Endothelial cell (in vitro differentiated cells): ENCODE data around the gene MIPEP. TPM values are rescaled to one million over a fixed set of nuclear protein-coding genes. Genes with fewer than 3 reads are reported as not detected.

ENCODE experiments used
- DNase-seq: peaks from one replicate; pipeline ENCODE4 v3.0.0; 2021; ENCODE audit warnings: low spot score
- H3K27ac Mint-ChIP-seq: one replicate; pipeline ENCODE4 v1.8.0; 2021; ENCODE audit warnings: mixed read lengths, inconsistent platforms; ENCODE audit not compliant: unreplicated experiment
- H3K27me3 Mint-ChIP-seq: one replicate; pipeline ENCODE4 v1.8.0; 2021; ENCODE audit warnings: mild to moderate bottlenecking, moderate library complexity, mixed read lengths, inconsistent platforms; ENCODE audit not compliant: unreplicated experiment
- H3K36me3 Mint-ChIP-seq: one replicate; pipeline ENCODE4 v1.8.0; 2021; ENCODE audit warnings: mild to moderate bottlenecking, low read depth, mixed read lengths, inconsistent platforms; ENCODE audit not compliant: unreplicated experiment
- H3K4me1 Mint-ChIP-seq: one replicate; pipeline ENCODE4 v1.8.0; 2021; ENCODE audit warnings: mild to moderate bottlenecking, mixed read lengths, inconsistent platforms; ENCODE audit not compliant: unreplicated experiment
- H3K4me3 Mint-ChIP-seq: one replicate; pipeline ENCODE4 v1.8.0; 2021; ENCODE audit warnings: mild to moderate bottlenecking, mixed read lengths, inconsistent platforms; ENCODE audit not compliant: unreplicated experiment
- H3K9me3 Mint-ChIP-seq: one replicate; pipeline ENCODE4 v1.8.0; 2021; ENCODE audit warnings: mixed read lengths, inconsistent platforms; ENCODE audit not compliant: unreplicated experiment
- CTCF ChIP-seq: fragments of 200-600 bp; sonication (generic); IDR thresholded peaks from one replicate; pipeline ENCODE4 v1.5.0; 2021; ENCODE audit warnings: antibody characterized with exemption; ENCODE audit not compliant: unreplicated experiment
- total RNA-seq: library from RNA; stranded (reverse); fragmentation: NEBNext Ultra II Directional; extraction: Animal tissue kit (Norgen Biotek cat#: 25700); gene quantifications from one replicate; pipeline ENCODE4 v1.2.1, GENCODE V29; 2021; ENCODE audit not compliant: unreplicated experiment

The MIPEP gene
- total RNA-seq, 1 donor from 2014 or later, result 8.8 TPM

- H3K9me3 Mint-ChIP-seq, result no peaks in the 10 kb centered on the region
- no peak overlapping the region for H3K27ac Mint-ChIP-seq
- H3K36me3 Mint-ChIP-seq, result peaks cover 12% of the 10 kb centered on the region
- DNase-seq, result no peak
- TF ChIP-seq CTCF, result no peak
- peaks cover 7% of the 10 kb centered on the region for H3K4me1 Mint-ChIP-seq
- peaks cover 4% of the 10 kb centered on the region for H3K27me3 Mint-ChIP-seq
- H3K4me3 Mint-ChIP-seq, result no peak overlapping the region
These were observed 111.1 kb downstream of the MIPEP start for GRCh38 chr13:23778002-23778652.

GRCh38 chr13:23777575-23777870 lies 111.7 kb downstream of the MIPEP start:
- Mint-ChIP-seq H3K36me3 (peaks cover 12% of the 10 kb centered on the region), H3K4me1 (peaks cover 7% of the 10 kb centered on the region), H3K27me3 (peaks cover 4% of the 10 kb centered on the region), H3K9me3 (no peaks in the 10 kb centered on the region), H3K4me3 (no peak overlapping the region), H3K27ac (no peak overlapping the region)
- TF ChIP-seq CTCF, result no peak
- no peak for DNase-seq

GRCh38 chr13:23776698-23777574 lies 112.3 kb downstream of the MIPEP start:
- Mint-ChIP-seq H3K9me3 (no peaks in the 10 kb centered on the region), H3K4me1 (peaks cover 7% of the 10 kb centered on the region), H3K36me3 (peaks cover 12% of the 10 kb centered on the region), H3K4me3 (no peak overlapping the region), H3K27ac (no peak overlapping the region), H3K27me3 (peaks cover 4% of the 10 kb centered on the region)
- no peak for TF ChIP-seq CTCF
- no peak for DNase-seq

GRCh38 chr13:23772717-23773116 lies 116.5 kb downstream of the MIPEP start:
- Mint-ChIP-seq H3K4me1 (peaks cover 18% of the 10 kb centered on the region), H3K9me3 (no peaks in the 10 kb centered on the region), H3K36me3 (no peaks in the 10 kb centered on the region), H3K4me3 (no peak overlapping the region), H3K27ac (no peak overlapping the region), H3K27me3 (peaks cover 2% of the 10 kb centered on the region)
- DNase-seq, result no peak
- TF ChIP-seq CTCF, result no peak

- H3K4me1 Mint-ChIP-seq, result peaks cover 19% of the 10 kb centered on the region
- H3K4me3 Mint-ChIP-seq, result no peak overlapping the region
- no peaks in the 10 kb centered on the region for H3K9me3 Mint-ChIP-seq
- no peak for TF ChIP-seq CTCF
- H3K27ac Mint-ChIP-seq, result no peak overlapping the region
- peaks cover 2% of the 10 kb centered on the region for H3K27me3 Mint-ChIP-seq
- DNase-seq, result no peak
- no peaks in the 10 kb centered on the region for H3K36me3 Mint-ChIP-seq
These were observed 117.2 kb downstream of the MIPEP start for GRCh38 chr13:23771956-23772355.
